PC-9 (cell line): Measurements from ENCODE around the gene NAA30. TPM values are rescaled to one million over a fixed set of nuclear protein-coding genes. Genes with fewer than 3 reads are reported as not detected.

Experiments
- BruUV-seq: library from RNA; stranded (reverse); fragments of 400-500 nt; replicated peaks from 2 replicates; lab custom pipeline; 2021; lab: Mats Ljungman, UMichigan
- CTCF ChIA-PET: fragments of 300-600 bp; sonication (Branson Sonifier 250); formaldehyde crosslinking; loops from one replicate; lab custom pipeline; 2022; ENCODE audit warnings: antibody characterized with exemption; lab: Charles Lee
- POLR2A ChIA-PET: fragments of 300-600 bp; sonication (Branson Sonifier 250); formaldehyde crosslinking; loops from one replicate; lab custom pipeline; 2022; ENCODE audit warnings: antibody characterized with exemption; ENCODE audit not compliant: unreplicated experiment; lab: Charles Lee
- DNase-seq, 2 experiments: peaks; one replicate each; pipeline versions ENCODE4 v3.0.0 to v3.0.0-alpha.2; 2015 to 2022; ENCODE audit warnings: mixed read lengths in 1 of 2
- H2AFZ ChIP-seq: fragments of 200-600 bp; sonication (generic); 2 replicates; pipeline ENCODE4 v1.8.1; 2017; ENCODE audit warnings: antibody characterized with exemption
- H3F3A ChIP-seq: fragments of 200-600 bp; sonication (generic); 2 replicates; pipeline ENCODE4 v1.8.1; 2017; ENCODE audit warnings: antibody characterized with exemption, mild to moderate bottlenecking, low read depth; ENCODE audit not compliant: insufficient read depth
- H3K27ac ChIP-seq: fragments of 200-600 bp; sonication (generic); 2 replicates; pipeline ENCODE4 v1.6.1; 2016; ENCODE audit warnings: mixed run types
- H3K27me3 ChIP-seq: fragments of 200-600 bp; sonication (generic); 2 replicates; pipeline ENCODE4 v1.6.1; 2016; ENCODE audit warnings: low read depth, mixed run types; ENCODE audit not compliant: insufficient read depth
- H3K36me3 ChIP-seq: fragments of 200-600 bp; sonication (generic); 2 replicates; pipeline ENCODE4 v1.6.1; 2016; ENCODE audit warnings: low read depth, mixed run types
- H3K4me1 ChIP-seq: fragments of 200-600 bp; sonication (generic); replicated peaks from 2 replicates; pipeline ENCODE4 v1.6.1; 2016; ENCODE audit warnings: mixed run types; ENCODE audit not compliant: insufficient read depth
- H3K4me2 ChIP-seq: fragments of 200-600 bp; sonication (generic); 2 replicates; pipeline ENCODE4 v1.6.1; 2017; ENCODE audit warnings: mixed run types
- H3K4me3 ChIP-seq: fragments of 200-600 bp; sonication (generic); 2 replicates; pipeline ENCODE4 v1.6.1; 2016; ENCODE audit warnings: mixed run types
- H3K79me2 ChIP-seq: fragments of 200-600 bp; sonication (generic); 2 replicates; pipeline ENCODE4 v1.6.1; 2017; ENCODE audit warnings: low read depth, mixed run types
- H3K9me2 ChIP-seq: fragments of 200-600 bp; sonication (generic); 2 replicates; pipeline ENCODE4 v1.8.1; 2017; ENCODE audit warnings: mild to moderate bottlenecking; ENCODE audit not compliant: insufficient read depth
- H3K9me3 ChIP-seq: fragments of 200-600 bp; sonication (generic); 2 replicates; pipeline ENCODE4 v1.8.1; 2016; ENCODE audit warnings: low read depth; ENCODE audit not compliant: insufficient read depth
- H4K20me1 ChIP-seq: fragments of 200-600 bp; sonication (generic); 2 replicates; pipeline ENCODE4 v1.8.1; 2017; ENCODE audit not compliant: insufficient read depth
- CTCF ChIP-seq: fragments of 200-600 bp; sonication (generic); conservative IDR thresholded peaks from 2 replicates; pipeline ENCODE4 v1.6.1; 2017; ENCODE audit warnings: mixed run types, antibody characterized with exemption, mild to moderate bottlenecking, moderate library complexity
- EZH2 ChIP-seq: fragments of 200-600 bp; sonication (generic); IDR thresholded peaks from 2 replicates; pipeline ENCODE4 v1.8.0; 2017; ENCODE audit warnings: antibody characterized with exemption, low read depth
- intact Hi-C: fragments of 100-400 bp; cut with micrococcal nuclease; formaldehyde crosslinking; loops from one replicate; pipeline ENCODE4 v1.10.0; 2022; ENCODE audit not compliant: unreplicated experiment
- total RNA-seq: library from RNA; stranded (reverse); gene quantifications from 2 replicates; pipeline ENCODE4 v1.2.3, GENCODE V29; 2021

NAA30 gene
- total RNA-seq, 1 experiment from 2014 or later: 14.2 TPM

GRCh38 chr14:57464008-57464730 lies 73.8 kb downstream of the NAA30 start:
- Histone ChIP-seq H4K20me1 (no peaks in the 10 kb centered on the region), H3F3A (no peaks in the 10 kb centered on the region), H3K36me3 (no peaks in the 10 kb centered on the region), H3K4me2 (no peak overlapping the region), H3K9me2 (peaks cover 4% of the 10 kb centered on the region; the same call in 1 of the 2 replicates), H3K79me2 (no peaks in the 10 kb centered on the region), H3K9me3 (no peaks in the 10 kb centered on the region), H3K27ac (no peak overlapping the region), H2AFZ (no peak overlapping the region), H3K27me3 (no peaks in the 10 kb centered on the region), H3K4me1 (0 out of 2 replicates have a peak, but pooled peaks cover 10% of the 10 kb centered on the region), H3K4me3 (no peak overlapping the region)
- POLR2A ChIA-PET: no interaction called here
- CTCF ChIA-PET: no interaction called here
- intact Hi-C loops: no loop called here
- no peak for DNase-seq
- BruUV-seq: no TSS peak
- TF ChIP-seq CTCF: no peak
- TF ChIP-seq EZH2: no peak

Other genes with a start within 250 kb of the NAA30 start
- gene EXOC5, start 121.7 kb upstream of the NAA30 start, total RNA-seq: 38.2 and 51.0 TPM in 2 replicates
- 18.5 and 28.3 TPM in 2 replicates for gene AP5M1, start 121.6 kb upstream of the NAA30 start, total RNA-seq
- not detected in 2 replicates for gene CCDC198, start 103.3 kb downstream of the NAA30 start, total RNA-seq